Measurements from ENCODE around the gene TMEM132A. TPM values are rescaled to one million over a fixed set of nuclear protein-coding genes. Genes with fewer than 3 reads are reported as not detected.
A peak's percentile ranks its signal among the peaks of the same experiment; 100 is the strongest.

Gene TMEM132A
- polyA plus RNA-seq, 2 of the 4 experiments (the other 2 are of a cell fraction): 18.1 to 88.0 TPM

DNA sequence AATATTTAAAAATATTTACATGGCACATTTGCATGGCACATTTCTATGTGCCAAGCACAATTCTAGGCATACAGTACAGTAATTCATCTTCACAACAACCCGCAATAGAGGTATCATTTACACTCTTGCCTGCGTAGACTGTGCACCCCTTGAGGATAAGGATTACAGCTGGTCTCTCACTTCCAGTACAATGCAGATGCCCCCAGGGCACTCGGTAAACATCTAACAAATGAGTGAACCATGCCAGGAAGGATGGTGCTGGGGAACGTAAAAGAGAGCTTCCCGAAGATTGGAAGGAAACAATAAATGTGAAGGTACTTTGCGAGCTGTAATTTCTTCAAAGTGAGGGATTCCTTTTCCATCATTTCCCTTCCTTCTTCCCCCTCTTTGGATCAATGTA is 19.2 kb upstream of the TMEM132A start:
- peak overlapping the region; percentile 97 for H3K4me3 ChIP-seq
- peaks cover 12% of the 10 kb centered on the region for H3K4me1 ChIP-seq
- no peak for FAIRE-seq
- peak overlapping the region in 1 of 2 experiments; percentile 97; a peak in 3 of 6 replicates for H3K27ac ChIP-seq
- WGBS (ENCODE audit: missing lambda C conversion rate): 62% methylated on average over 6 of the region's 6 CpGs
- ChIA-PET CTCF (interaction anchor here (1.3 to 12.7 kb wide), 6 partner anchors 8 to 282 kb away, joined by 4 to 153 read pairs (median 8); partner anchors contain the start of gene TMEM109), POLR2A (interaction anchor here (1.0 to 1.1 kb wide), 2 partner anchors 9 to 18 kb away, joined by 3 to 4 read pairs; partner anchors contain the start of gene TMEM109)
- H3K4me2 ChIP-seq: peak overlapping the region; percentile 95
- TF ChIP-seq POLR2AphosphoS2 (conservative IDR thresholded peaks at IDR 0.05; ENCODE audit: low read length) (no peak), HOXB13 (CRISPR knock-in tag; IDR thresholded peaks at IDR 0.05; ENCODE audit: low read depth) (no peak), CBX8 (IDR thresholded peaks at IDR 0.05) (no peak), HDAC2 (IDR thresholded peaks at IDR 0.05) (no peak), ZSCAN20 (CRISPR knock-in tag; IDR thresholded peaks at IDR 0.05) (no peak)
- TF ChIP-seq, protein P1, sequence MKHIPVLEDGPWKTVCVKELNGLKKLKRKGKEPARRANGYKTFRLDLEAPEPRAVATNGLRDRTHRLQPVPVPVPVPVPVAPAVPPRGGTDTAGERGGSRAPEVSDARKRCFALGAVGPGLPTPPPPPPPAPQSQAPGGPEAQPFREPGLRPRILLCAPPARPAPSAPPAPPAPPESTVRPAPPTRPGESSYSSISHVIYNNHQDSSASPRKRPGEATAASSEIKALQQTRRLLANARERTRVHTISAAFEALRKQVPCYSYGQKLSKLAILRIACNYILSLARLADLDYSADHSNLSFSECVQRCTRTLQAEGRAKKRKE (CRISPR knock-in tag; IDR thresholded peaks at IDR 0.05; ENCODE audit: low read depth): no peak
- no peak for ATAC-seq
- DNase-seq (ENCODE audit: low read depth in 1 of 2, low spot score in 1 of 2): no peak
- H3K9me3 ChIP-seq: no peaks in the 10 kb centered on the region

DNA sequence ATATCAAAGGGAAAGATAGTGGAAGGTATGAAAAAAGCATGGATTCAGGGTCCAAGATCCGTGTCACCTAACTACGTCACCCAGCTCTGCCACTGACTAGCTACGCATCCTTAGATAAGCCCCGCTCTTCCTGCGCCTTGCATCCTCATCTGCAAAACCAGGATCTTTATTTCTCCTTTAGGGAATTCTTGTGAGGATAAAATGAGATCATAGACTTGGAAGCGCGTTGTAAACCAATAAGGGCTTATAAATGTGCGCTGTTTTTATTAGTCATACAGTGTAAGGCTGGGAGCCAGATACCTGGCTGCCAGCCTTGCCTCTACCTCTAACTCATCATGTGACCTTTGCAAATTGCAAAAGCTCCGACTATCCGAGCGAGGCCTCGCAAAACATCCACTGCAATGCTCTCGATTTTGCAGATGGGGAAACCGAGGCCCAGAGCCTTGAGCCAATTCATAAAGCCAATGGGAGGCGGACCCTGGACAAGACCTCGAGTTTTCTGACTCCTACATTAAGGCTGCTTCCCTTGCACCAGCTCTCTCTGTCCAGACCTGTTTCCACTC is 18.6 kb upstream of the TMEM132A start:
- 16% methylated on average over 16 of the region's 16 CpGs for WGBS (ENCODE audit: missing lambda C conversion rate)
- Histone ChIP-seq H3K4me3 (peak overlapping the region; percentile 97), H3K27ac (peak overlapping the region; percentile 90 to 97), H3K9me3 (no peaks in the 10 kb centered on the region), H3K4me2 (peak overlapping the region; percentile 95), H3K4me1 (peaks cover 12% of the 10 kb centered on the region)
- TF ChIP-seq, protein P2, sequence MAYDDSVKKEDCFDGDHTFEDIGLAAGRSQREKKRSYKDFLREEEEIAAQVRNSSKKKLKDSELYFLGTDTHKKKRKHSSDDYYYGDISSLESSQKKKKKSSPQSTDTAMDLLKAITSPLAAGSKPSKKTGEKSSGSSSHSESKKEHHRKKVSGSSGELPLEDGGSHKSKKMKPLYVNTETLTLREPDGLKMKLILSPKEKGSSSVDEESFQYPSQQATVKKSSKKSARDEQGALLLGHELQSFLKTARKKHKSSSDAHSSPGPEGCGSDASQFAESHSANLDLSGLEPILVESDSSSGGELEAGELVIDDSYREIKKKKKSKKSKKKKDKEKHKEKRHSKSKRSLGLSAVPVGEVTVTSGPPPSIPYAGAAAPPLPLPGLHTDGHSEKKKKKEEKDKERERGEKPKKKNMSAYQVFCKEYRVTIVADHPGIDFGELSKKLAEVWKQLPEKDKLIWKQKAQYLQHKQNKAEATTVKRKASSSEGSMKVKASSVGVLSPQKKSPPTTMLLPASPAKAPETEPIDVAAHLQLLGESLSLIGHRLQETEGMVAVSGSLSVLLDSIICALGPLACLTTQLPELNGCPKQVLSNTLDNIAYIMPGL (CRISPR knock-in tag; IDR thresholded peaks at IDR 0.05; ENCODE audit: borderline replicate concordance): no peak
- TF ChIP-seq, protein P3, sequence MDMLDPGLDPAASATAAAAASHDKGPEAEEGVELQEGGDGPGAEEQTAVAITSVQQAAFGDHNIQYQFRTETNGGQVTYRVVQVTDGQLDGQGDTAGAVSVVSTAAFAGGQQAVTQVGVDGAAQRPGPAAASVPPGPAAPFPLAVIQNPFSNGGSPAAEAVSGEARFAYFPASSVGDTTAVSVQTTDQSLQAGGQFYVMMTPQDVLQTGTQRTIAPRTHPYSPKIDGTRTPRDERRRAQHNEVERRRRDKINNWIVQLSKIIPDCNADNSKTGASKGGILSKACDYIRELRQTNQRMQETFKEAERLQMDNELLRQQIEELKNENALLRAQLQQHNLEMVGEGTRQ (IDR thresholded peaks at IDR 0.05): peak; percentile 44; the same call in 1 of the 2 replicates
- peak in 1 of 2 experiments; percentile 33; a peak in 3 of 6 replicates for ATAC-seq
- ChIA-PET POLR2A (interaction anchor here (0.6 to 1.1 kb wide), 3 partner anchors 8 to 18 kb away, joined by 3 to 4 read pairs (median 3); partner anchors contain the start of gene TMEM109), CTCF (interaction anchor here (1.1 to 12.7 kb wide), 6 partner anchors 8 to 281 kb away, joined by 4 to 153 read pairs (median 6); partner anchors contain the start of gene TMEM109)
- no peak for DNase-seq (ENCODE audit: low read depth in 1 of 2, low spot score in 1 of 2)
- no peak for FAIRE-seq

DNA sequence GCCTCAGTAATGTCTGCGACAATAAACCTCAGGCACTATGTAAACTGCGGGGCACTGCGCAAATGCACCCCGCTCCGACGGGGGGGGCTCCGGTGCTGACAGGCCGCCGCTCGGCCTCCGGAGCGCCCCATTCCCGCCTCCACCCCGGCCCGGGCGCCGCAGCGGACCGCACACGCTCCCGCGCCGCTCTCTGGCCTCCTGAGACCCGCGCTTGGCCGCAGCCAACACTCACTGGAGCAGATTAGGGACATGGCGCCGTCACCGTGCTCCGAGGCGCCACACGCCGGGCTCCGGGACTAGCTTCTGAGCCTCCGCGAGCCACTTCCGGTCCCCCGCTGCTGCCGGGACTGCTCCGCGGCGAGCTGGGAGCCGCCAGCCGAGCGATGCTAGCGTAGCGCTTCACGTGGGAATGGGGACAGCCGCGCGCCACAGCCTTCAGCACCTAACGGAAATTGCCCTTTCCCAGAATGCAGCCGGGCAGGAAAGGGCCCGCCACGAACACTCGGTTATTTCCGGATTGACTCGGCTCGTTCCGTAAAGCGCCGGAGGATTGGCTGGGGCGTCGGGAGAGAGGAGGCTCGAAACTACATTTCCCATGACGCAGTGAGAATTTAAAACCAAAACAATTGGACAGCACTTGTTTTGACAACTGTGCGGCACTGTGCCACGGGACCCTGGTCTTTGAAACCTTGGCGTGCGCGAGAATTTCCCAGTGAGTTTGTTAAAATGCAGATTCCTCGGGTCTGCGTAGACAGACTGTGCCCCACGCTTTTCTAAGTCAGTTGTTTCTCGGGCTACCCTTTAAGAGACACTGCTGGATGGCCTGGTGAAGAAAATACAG is 17.9 kb upstream of the TMEM132A start, which contains the start of gene PRPF19:
PRPF19 (minus strand) TSS at position 454 of the 841 bp plus-strand sequence; CDS start at position 251, 203 bp downstream.
- WGBS (ENCODE audit: missing lambda C conversion rate): under 1% methylated on average over 47 of the region's 75 CpGs
- FAIRE-seq (no peak), DNase-seq (ENCODE audit: low read depth in 1 of 2, low spot score in 1 of 2) (peak; percentile 93 to 96), ATAC-seq (peak; percentile 91 to 98)
- H3K9me3 ChIP-seq: no peaks in the 10 kb centered on the region
- H3K4me3 ChIP-seq: peak within 1 kb of the TSS; percentile 97
- H3K27ac ChIP-seq: peak within 1 kb of the TSS; percentile 90 to 97
- H3K4me1 ChIP-seq: peaks cover 12% of the 10 kb centered on the region
- ChIA-PET POLR2A (interaction anchor here (0.6 kb wide), 1 partner anchor 9 kb away, joined by 3 read pairs; no protein-coding TSS in a partner anchor), CTCF (interaction anchor here (1.0 to 12.7 kb wide), 6 partner anchors 9 to 281 kb away, joined by 3 to 153 read pairs (median 5); no protein-coding TSS in a partner anchor)
- H3K4me2 ChIP-seq: peak within 1 kb of the TSS; percentile 95
- TF ChIP-seq FOSB (CRISPR knock-in tag; IDR thresholded peaks at IDR 0.05) (no peak), HOXB13 (CRISPR knock-in tag; IDR thresholded peaks at IDR 0.05; ENCODE audit: low read depth) (no peak), CBX8 (IDR thresholded peaks at IDR 0.05) (no peak), JUNB (IDR thresholded peaks at IDR 0.05) (no peak), HOXB5 (CRISPR knock-in tag; IDR thresholded peaks at IDR 0.05) (no peak), ZSCAN20 (CRISPR knock-in tag; IDR thresholded peaks at IDR 0.05) (no peak), ZC3H11A (IDR thresholded peaks at IDR 0.05) (no peak)
- TF ChIP-seq, protein P4, sequence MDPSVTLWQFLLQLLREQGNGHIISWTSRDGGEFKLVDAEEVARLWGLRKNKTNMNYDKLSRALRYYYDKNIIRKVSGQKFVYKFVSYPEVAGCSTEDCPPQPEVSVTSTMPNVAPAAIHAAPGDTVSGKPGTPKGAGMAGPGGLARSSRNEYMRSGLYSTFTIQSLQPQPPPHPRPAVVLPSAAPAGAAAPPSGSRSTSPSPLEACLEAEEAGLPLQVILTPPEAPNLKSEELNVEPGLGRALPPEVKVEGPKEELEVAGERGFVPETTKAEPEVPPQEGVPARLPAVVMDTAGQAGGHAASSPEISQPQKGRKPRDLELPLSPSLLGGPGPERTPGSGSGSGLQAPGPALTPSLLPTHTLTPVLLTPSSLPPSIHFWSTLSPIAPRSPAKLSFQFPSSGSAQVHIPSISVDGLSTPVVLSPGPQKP (IDR thresholded peaks at IDR 0.05; ENCODE audit: low read depth, low read length): no peak
- TF ChIP-seq, protein P3 (IDR thresholded peaks at IDR 0.05): peak; percentile 59
- TF ChIP-seq, protein P5, sequence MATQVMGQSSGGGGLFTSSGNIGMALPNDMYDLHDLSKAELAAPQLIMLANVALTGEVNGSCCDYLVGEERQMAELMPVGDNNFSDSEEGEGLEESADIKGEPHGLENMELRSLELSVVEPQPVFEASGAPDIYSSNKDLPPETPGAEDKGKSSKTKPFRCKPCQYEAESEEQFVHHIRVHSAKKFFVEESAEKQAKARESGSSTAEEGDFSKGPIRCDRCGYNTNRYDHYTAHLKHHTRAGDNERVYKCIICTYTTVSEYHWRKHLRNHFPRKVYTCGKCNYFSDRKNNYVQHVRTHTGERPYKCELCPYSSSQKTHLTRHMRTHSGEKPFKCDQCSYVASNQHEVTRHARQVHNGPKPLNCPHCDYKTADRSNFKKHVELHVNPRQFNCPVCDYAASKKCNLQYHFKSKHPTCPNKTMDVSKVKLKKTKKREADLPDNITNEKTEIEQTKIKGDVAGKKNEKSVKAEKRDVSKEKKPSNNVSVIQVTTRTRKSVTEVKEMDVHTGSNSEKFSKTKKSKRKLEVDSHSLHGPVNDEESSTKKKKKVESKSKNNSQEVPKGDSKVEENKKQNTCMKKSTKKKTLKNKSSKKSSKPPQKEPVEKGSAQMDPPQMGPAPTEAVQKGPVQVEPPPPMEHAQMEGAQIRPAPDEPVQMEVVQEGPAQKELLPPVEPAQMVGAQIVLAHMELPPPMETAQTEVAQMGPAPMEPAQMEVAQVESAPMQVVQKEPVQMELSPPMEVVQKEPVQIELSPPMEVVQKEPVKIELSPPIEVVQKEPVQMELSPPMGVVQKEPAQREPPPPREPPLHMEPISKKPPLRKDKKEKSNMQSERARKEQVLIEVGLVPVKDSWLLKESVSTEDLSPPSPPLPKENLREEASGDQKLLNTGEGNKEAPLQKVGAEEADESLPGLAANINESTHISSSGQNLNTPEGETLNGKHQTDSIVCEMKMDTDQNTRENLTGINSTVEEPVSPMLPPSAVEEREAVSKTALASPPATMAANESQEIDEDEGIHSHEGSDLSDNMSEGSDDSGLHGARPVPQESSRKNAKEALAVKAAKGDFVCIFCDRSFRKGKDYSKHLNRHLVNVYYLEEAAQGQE (IDR thresholded peaks at IDR 0.05): peak; percentile 57
- TF ChIP-seq, protein P6, sequence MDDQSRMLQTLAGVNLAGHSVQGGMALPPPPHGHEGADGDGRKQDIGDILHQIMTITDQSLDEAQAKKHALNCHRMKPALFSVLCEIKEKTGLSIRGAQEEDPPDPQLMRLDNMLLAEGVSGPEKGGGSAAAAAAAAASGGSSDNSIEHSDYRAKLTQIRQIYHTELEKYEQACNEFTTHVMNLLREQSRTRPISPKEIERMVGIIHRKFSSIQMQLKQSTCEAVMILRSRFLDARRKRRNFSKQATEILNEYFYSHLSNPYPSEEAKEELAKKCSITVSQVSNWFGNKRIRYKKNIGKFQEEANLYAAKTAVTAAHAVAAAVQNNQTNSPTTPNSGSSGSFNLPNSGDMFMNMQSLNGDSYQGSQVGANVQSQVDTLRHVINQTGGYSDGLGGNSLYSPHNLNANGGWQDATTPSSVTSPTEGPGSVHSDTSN (IDR thresholded peaks at IDR 0.05): no peak
- TF ChIP-seq, protein P7, sequence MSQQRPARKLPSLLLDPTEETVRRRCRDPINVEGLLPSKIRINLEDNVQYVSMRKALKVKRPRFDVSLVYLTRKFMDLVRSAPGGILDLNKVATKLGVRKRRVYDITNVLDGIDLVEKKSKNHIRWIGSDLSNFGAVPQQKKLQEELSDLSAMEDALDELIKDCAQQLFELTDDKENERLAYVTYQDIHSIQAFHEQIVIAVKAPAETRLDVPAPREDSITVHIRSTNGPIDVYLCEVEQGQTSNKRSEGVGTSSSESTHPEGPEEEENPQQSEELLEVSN (IDR thresholded peaks at IDR 0.05; ENCODE audit: borderline replicate concordance, low read depth): peak; percentile 44; the same call in 1 of the 2 replicates

Data from A549 (cell line).